ENCODE data around the gene OR3A2.

DNA sequence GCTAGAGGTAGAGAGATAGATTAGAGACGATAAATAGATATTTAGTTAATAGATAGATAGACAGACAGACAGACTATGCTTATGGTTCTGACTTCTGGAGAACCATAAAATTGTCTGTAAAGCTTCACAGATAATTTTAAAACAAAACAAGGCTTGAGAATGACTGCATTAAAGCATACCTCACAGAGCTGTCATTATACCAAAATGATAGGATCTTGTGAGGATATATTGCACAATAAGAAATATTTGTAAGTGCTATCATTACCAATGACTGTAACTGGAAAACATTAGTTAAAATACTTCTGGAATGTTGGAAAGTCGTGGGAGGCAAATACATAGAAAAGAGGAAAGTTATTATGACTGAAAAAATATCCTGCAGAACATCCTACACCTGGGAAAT, 15.7 kb upstream of the OR3A2 start:
- TF ChIP-seq, protein P1, sequence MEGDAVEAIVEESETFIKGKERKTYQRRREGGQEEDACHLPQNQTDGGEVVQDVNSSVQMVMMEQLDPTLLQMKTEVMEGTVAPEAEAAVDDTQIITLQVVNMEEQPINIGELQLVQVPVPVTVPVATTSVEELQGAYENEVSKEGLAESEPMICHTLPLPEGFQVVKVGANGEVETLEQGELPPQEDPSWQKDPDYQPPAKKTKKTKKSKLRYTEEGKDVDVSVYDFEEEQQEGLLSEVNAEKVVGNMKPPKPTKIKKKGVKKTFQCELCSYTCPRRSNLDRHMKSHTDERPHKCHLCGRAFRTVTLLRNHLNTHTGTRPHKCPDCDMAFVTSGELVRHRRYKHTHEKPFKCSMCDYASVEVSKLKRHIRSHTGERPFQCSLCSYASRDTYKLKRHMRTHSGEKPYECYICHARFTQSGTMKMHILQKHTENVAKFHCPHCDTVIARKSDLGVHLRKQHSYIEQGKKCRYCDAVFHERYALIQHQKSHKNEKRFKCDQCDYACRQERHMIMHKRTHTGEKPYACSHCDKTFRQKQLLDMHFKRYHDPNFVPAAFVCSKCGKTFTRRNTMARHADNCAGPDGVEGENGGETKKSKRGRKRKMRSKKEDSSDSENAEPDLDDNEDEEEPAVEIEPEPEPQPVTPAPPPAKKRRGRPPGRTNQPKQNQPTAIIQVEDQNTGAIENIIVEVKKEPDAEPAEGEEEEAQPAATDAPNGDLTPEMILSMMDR (IDR thresholded peaks at IDR 0.05) = no peak
- TF ChIP-seq POLR2A (IDR thresholded peaks at IDR 0.05) (no peak), EP300 (IDR thresholded peaks at IDR 0.05) (no peak)
